ENCODE results near the gene FNTB. TPM values are rescaled to one million over a fixed set of nuclear protein-coding genes. Genes with fewer than 3 reads are reported as not detected.

FNTB gene
- total and polyA plus RNA-seq, 2 of the 13 experiments (the other 11 are each of a cell fraction or from before 2014, with no cell fraction given) = 23.6 to 28.5 TPM

DNA sequence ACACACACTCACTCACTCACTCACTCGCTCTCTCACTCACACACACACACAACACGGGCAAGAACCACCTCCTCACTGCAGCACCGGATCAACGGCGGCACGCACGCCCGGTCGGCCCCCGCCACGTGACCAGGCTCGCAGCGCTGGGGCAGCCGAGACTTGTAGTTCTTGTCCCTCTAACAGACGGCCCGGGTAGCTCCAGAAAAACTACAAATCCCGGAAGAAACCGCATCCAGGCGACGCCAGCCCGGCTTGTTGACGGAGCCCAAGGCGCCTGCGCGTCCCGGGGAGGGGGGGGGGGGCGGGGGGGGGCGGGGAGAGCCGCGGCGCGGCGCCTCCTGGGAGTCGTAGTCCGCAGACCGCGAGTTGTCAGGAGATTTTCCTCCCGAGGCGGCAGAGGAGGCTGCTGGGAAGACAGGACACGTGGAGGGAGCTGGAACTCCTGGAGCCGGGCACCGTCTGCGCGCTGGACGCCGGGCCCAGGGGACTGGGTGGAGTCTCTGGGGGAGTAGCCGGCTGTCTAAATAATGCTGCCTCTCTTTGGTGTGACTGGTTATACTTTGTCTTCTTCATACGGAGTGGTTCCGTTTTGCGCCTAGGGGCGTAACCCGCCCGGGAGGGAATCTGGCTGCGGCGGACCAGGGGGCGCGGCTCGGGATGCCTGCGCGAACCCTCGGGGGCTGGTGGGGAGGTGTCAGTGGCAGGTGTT lies 115.9 kb downstream of the FNTB start, which contains the start of gene MAX (continued):
- TF ChIP-seq ZNF552 (CRISPR knock-in tag; IDR thresholded peaks at IDR 0.05; ENCODE audit: borderline replicate concordance) (no peak), FIP1L1 (IDR thresholded peaks at IDR 0.05; ENCODE audit: borderline replicate concordance, insufficient read depth, low read depth, low read length) (no peak), YEATS2 (CRISPR knock-in tag; IDR thresholded peaks at IDR 0.05; ENCODE audit: borderline replicate concordance) (peak; percentile 34; the same call in 1 of the 2 replicates), KLF16 (CRISPR knock-in tag; IDR thresholded peaks at IDR 0.05) (peak in 1 of 2 experiments; percentile 47; a peak in 2 of 4 replicates), SRSF4 (IDR thresholded peaks at IDR 0.05; ENCODE audit: low read depth, low read length, poor library complexity, severe bottlenecking) (no peak), MZF1 (CRISPR knock-in tag; IDR thresholded peaks at IDR 0.05; ENCODE audit: borderline replicate concordance) (no peak), TBL1XR1 (IDR thresholded peaks at IDR 0.05; ENCODE audit: borderline replicate concordance, low read length, partially characterized antibody) (peak; percentile 44), CENPX (CRISPR knock-in tag; IDR thresholded peaks at IDR 0.05) (no peak), KDM4B (CRISPR knock-in tag; IDR thresholded peaks at IDR 0.05) (no peak), ZNF841 (CRISPR knock-in tag; IDR thresholded peaks at IDR 0.05; ENCODE audit: borderline replicate concordance) (no peak), ZBTB7A (CRISPR knock-in tag; IDR thresholded peaks at IDR 0.05) (no peak), ARNTL (CRISPR knock-in tag; IDR thresholded peaks at IDR 0.05) (peak; percentile 19; the same call in 1 of the 2 replicates), ZMAT3 (CRISPR knock-in tag; conservative IDR thresholded peaks at IDR 0.05) (no peak), PITX1 (CRISPR knock-in tag; IDR thresholded peaks at IDR 0.05) (no peak; the same call in 1 of the 2 replicates), ZNF432 (CRISPR knock-in tag; IDR thresholded peaks at IDR 0.05; ENCODE audit: borderline replicate concordance) (no peak), ATF7-NPFF (CRISPR knock-in tag; IDR thresholded peaks at IDR 0.05; ENCODE audit: low read depth) (no peak; the same call in 1 of the 2 replicates)
- TF ChIP-seq, protein P1, sequence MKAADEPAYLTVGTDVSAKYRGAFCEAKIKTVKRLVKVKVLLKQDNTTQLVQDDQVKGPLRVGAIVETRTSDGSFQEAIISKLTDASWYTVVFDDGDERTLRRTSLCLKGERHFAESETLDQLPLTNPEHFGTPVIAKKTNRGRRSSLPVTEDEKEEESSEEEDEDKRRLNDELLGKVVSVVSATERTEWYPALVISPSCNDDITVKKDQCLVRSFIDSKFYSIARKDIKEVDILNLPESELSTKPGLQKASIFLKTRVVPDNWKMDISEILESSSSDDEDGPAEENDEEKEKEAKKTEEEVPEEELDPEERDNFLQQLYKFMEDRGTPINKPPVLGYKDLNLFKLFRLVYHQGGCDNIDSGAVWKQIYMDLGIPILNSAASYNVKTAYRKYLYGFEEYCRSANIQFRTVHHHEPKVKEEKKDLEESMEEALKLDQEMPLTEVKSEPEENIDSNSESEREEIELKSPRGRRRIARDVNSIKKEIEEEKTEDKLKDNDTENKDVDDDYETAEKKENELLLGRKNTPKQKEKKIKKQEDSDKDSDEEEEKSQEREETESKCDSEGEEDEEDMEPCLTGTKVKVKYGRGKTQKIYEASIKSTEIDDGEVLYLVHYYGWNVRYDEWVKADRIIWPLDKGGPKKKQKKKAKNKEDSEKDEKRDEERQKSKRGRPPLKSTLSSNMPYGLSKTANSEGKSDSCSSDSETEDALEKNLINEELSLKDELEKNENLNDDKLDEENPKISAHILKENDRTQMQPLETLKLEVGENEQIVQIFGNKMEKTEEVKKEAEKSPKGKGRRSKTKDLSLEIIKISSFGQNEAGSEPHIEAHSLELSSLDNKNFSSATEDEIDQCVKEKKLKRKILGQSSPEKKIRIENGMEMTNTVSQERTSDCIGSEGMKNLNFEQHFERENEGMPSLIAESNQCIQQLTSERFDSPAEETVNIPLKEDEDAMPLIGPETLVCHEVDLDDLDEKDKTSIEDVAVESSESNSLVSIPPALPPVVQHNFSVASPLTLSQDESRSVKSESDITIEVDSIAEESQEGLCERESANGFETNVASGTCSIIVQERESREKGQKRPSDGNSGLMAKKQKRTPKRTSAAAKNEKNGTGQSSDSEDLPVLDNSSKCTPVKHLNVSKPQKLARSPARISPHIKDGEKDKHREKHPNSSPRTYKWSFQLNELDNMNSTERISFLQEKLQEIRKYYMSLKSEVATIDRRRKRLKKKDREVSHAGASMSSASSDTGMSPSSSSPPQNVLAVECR (CRISPR knock-in tag; IDR thresholded peaks at IDR 0.05; ENCODE audit: borderline replicate concordance) = peak; percentile 77
- TF ChIP-seq, protein P2, sequence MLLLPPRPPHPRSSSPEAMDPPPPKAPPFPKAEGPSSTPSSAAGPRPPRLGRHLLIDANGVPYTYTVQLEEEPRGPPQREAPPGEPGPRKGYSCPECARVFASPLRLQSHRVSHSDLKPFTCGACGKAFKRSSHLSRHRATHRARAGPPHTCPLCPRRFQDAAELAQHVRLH (CRISPR knock-in tag; IDR thresholded peaks at IDR 0.05; ENCODE audit: borderline replicate concordance, low read depth) = no peak
- TF ChIP-seq, protein P3, sequence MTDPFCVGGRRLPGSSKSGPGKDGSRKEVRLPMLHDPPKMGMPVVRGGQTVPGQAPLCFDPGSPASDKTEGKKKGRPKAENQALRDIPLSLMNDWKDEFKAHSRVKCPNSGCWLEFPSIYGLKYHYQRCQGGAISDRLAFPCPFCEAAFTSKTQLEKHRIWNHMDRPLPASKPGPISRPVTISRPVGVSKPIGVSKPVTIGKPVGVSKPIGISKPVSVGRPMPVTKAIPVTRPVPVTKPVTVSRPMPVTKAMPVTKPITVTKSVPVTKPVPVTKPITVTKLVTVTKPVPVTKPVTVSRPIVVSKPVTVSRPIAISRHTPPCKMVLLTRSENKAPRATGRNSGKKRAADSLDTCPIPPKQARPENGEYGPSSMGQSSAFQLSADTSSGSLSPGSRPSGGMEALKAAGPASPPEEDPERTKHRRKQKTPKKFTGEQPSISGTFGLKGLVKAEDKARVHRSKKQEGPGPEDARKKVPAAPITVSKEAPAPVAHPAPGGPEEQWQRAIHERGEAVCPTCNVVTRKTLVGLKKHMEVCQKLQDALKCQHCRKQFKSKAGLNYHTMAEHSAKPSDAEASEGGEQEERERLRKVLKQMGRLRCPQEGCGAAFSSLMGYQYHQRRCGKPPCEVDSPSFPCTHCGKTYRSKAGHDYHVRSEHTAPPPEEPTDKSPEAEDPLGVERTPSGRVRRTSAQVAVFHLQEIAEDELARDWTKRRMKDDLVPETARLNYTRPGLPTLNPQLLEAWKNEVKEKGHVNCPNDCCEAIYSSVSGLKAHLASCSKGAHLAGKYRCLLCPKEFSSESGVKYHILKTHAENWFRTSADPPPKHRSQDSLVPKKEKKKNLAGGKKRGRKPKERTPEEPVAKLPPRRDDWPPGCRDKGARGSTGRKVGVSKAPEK (CRISPR knock-in tag; IDR thresholded peaks at IDR 0.05; ENCODE audit: borderline replicate concordance) = no peak
- TF ChIP-seq, protein P4, sequence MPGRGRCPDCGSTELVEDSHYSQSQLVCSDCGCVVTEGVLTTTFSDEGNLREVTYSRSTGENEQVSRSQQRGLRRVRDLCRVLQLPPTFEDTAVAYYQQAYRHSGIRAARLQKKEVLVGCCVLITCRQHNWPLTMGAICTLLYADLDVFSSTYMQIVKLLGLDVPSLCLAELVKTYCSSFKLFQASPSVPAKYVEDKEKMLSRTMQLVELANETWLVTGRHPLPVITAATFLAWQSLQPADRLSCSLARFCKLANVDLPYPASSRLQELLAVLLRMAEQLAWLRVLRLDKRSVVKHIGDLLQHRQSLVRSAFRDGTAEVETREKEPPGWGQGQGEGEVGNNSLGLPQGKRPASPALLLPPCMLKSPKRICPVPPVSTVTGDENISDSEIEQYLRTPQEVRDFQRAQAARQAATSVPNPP (CRISPR knock-in tag; IDR thresholded peaks at IDR 0.05) = no peak
